Lower leg skin (tissue), 3 donors: ENCODE data around the gene RNGTT.
"Not testable (repeated sequence)": the region's sequence is repeated elsewhere in the genome, so short reads cannot be mapped to it uniquely, and the experiment has no call there.

Experiments used
- CTCF ChIP-seq, 3 donors: fragments of 450-650 bp; IDR thresholded peaks; one replicate each; pipeline ENCODE4 v1.5.1; 2016; ENCODE audit warnings: antibody characterized with exemption in 3 of 3, mild to moderate bottlenecking in 3 of 3, moderate library complexity in 2 of 3
- POLR2A ChIP-seq, 2 donors: fragments of 450-650 bp; IDR thresholded peaks; one replicate each; pipeline ENCODE4 v1.6.1; 2016 to 2017; ENCODE audit warnings: antibody characterized with exemption in 2 of 2, mild to moderate bottlenecking in 1 of 2, moderate library complexity in 1 of 2

GRCh38 chr6:88716399-88716798 lies 247.0 kb downstream of the RNGTT start:
- not testable (repeated sequence) for TF ChIP-seq CTCF, POLR2A (IDR thresholded peaks at IDR 0.05)
